GM21381 (cell line): ENCODE measurements around the gene DMXL2.
"Not testable (repeated sequence)": the region's sequence is repeated elsewhere in the genome, so short reads cannot be mapped to it uniquely, and the experiment has no call there.

Source experiments
- ATAC-seq: cut with Tn5 transposase; IDR thresholded peaks from one replicate; pipeline ENCODE4 v1.9.1; 2021; ENCODE audit warnings: mild to moderate bottlenecking, moderate library complexity; ENCODE audit not compliant: unreplicated experiment

DMXL2 gene

GRCh38 chr15:51625236-51625635 lies 2.7 kb upstream of the DMXL2 start:
- ATAC-seq: no peak

GRCh38 chr15:51624022-51624421 lies 1.5 kb upstream of the DMXL2 start:
- ATAC-seq: no peak

GRCh38 chr15:51623386-51623938 lies 891 bp upstream of the DMXL2 start:
- no peak for ATAC-seq

- peak; percentile 52 for ATAC-seq
Observed at GRCh38 chr15:51621936-51622603, 501 bp downstream of the DMXL2 start.

GRCh38 chr15:51621155-51621765 lies 1.3 kb downstream of the DMXL2 start:
- no peak for ATAC-seq

- no peak for ATAC-seq
Observed at GRCh38 chr15:51620641-51621040, 1.9 kb downstream of the DMXL2 start.

- no peak for ATAC-seq
Observed at GRCh38 chr15:51620122-51620521, 2.4 kb downstream of the DMXL2 start.

GRCh38 chr15:51619331-51620035 lies 3.1 kb downstream of the DMXL2 start:
- ATAC-seq: no peak

- no peak for ATAC-seq
Observed at GRCh38 chr15:51617886-51618285, 4.7 kb downstream of the DMXL2 start.

- no peak for ATAC-seq
Observed at GRCh38 chr15:51613951-51614350, 8.6 kb downstream of the DMXL2 start.

GRCh38 chr15:51612669-51613068 lies 9.9 kb downstream of the DMXL2 start:
- not testable (repeated sequence) for ATAC-seq

GRCh38 chr15:51603462-51603948 lies 19.1 kb downstream of the DMXL2 start:
- ATAC-seq: not testable (repeated sequence)

GRCh38 chr15:51603002-51603401 lies 19.6 kb downstream of the DMXL2 start:
- ATAC-seq: no peak

GRCh38 chr15:51602484-51602883 lies 20.1 kb downstream of the DMXL2 start:
- ATAC-seq: no peak

GRCh38 chr15:51601801-51602200 lies 20.8 kb downstream of the DMXL2 start:
- ATAC-seq: no peak

- ATAC-seq: no peak
Observed at GRCh38 chr15:51600114-51600513, 22.5 kb downstream of the DMXL2 start.

- no peak for ATAC-seq
Observed at GRCh38 chr15:51589881-51590568, 32.5 kb downstream of the DMXL2 start.

- ATAC-seq: no peak
Observed at GRCh38 chr15:51588966-51589365, 33.6 kb downstream of the DMXL2 start.

- ATAC-seq: no peak
Observed at GRCh38 chr15:51585986-51586385, 36.6 kb downstream of the DMXL2 start.

GRCh38 chr15:51580982-51581381 lies 41.6 kb downstream of the DMXL2 start:
- no peak for ATAC-seq

- no peak for ATAC-seq
Observed at GRCh38 chr15:51580385-51580784, 42.2 kb downstream of the DMXL2 start.
